GM10248 (cell line): ENCODE results near the gene ZC3HAV1L.
"Not testable (repeated sequence)": the region's sequence is repeated elsewhere in the genome, so short reads cannot be mapped to it uniquely, and the experiment has no call there.

Source experiments
- CTCF ChIA-PET: fragments of 300-600 bp; sonication (Branson Sonifier 250); formaldehyde crosslinking; extraction: SDS; loops from one replicate; lab custom pipeline; 2021; ENCODE audit warnings: antibody characterized with exemption; lab: Yijun Ruan, JAX
- POLR2A ChIA-PET: fragments of 350-650 bp; sonication (Branson Sonifier 250); formaldehyde crosslinking; extraction: SDS; loops from one replicate; lab custom pipeline; 2020; ENCODE audit warnings: antibody characterized with exemption; lab: Yijun Ruan, JAX
- DNase-seq: peaks from one replicate; pipeline ENCODE4 v3.0.0; 2012; ENCODE audit errors: extremely low spot score
- TF ChIP-seq, protein P1 (sequence below): IDR thresholded peaks from 2 replicates; pipeline ENCODE4 v1.5.1; 2012; ENCODE audit warnings: mild to moderate bottlenecking, low read depth; ENCODE audit errors: extremely low read depth, missing control alignments, control extremely low read depth

Gene ZC3HAV1L

DNA sequence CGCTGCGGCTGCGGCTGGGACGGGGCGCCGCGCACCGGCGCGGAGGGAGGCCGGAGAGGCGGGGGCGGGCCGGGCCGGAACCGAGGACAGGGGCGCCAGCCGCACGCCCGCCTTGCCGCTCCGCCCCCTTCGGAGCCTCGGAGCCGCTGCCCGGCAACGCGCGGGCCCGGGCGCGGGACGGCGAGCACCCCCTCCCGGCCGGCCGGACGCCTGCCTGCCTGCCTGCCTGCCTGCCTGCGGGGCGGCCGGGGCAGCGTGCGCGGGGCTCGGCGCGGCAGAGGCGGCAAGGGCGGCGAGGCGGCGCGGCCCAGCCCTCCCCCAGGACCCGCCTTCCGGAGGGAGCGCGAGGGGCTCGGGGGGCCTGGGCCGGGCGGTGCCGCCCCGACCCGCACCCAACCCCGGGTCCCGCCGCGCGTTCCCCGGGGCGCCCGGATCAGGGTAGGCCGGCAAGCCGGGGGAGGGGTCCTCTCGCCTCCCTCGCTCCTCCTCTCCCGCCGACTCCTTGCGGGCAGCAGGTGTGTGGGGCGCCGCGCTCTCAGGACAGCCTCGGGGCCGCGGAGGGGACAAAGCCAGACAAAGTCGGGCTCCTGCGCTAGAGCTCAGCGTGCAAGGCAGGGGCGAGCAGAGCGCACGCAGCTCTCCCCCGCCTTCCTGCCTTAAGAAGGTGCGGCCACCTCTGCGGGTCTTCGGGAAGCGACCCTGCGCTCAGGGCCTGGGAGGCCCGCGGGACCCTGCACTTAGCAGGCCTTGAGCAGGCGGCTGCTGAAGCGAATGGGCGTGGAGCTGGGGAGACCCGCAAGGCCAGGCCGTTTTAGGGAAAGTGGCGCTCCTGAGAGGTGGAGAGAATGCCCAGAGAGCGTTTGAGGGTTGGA, 54.3 kb downstream of the ZC3HAV1L start, which contains the start of gene KIAA1549:
Gene KIAA1549 (minus strand): TSS at position 58 of the 872 bp plus-strand sequence. CDS start 120 bp downstream, outside the sequence.
- DNase-seq = peak; percentile 91
- TF ChIP-seq, protein P1, sequence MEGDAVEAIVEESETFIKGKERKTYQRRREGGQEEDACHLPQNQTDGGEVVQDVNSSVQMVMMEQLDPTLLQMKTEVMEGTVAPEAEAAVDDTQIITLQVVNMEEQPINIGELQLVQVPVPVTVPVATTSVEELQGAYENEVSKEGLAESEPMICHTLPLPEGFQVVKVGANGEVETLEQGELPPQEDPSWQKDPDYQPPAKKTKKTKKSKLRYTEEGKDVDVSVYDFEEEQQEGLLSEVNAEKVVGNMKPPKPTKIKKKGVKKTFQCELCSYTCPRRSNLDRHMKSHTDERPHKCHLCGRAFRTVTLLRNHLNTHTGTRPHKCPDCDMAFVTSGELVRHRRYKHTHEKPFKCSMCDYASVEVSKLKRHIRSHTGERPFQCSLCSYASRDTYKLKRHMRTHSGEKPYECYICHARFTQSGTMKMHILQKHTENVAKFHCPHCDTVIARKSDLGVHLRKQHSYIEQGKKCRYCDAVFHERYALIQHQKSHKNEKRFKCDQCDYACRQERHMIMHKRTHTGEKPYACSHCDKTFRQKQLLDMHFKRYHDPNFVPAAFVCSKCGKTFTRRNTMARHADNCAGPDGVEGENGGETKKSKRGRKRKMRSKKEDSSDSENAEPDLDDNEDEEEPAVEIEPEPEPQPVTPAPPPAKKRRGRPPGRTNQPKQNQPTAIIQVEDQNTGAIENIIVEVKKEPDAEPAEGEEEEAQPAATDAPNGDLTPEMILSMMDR = peak; percentile 84
- CTCF ChIA-PET = interaction anchor here (0.7 to 1.1 kb wide), 3 partner anchors 53 to 95 kb away, joined by 3 to 4 read pairs (median 4); no protein-coding TSS in a partner anchor
- POLR2A ChIA-PET = no interaction called here

DNA sequence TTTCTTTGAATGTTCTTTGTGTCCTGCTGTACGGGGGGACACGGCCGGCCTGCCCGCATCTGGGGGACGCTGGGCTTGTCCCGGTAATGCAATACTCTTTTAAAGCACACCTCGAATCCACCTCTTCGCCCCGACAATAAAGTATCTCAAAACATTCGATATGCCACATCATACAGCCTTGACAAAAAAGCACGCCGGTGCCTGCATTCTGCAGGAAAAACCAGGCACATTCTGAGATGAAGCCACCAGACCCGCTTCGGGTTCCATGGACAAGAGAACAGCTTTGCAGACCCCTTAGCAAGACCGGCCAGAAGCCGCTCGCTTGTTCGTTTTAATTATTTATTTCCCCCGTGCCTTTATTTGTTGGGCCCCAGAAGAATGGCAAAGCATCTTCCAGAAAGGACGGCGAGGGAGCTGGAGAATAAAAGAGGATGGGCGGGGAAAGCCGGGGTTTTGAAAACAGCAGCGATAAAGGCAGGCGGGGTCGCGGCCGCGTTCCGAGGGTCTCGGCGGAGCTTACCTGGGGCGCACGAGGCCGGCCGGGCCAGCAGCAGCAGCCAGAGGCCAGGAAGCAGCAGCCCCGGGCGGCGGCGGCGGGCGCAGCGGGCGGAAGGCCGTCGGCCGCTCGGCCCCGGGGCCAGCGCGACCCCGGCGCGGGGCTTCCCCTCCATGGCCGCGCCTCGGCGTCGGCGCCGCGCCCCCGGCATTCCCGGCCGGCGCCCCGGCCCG, 55.1 kb downstream of the ZC3HAV1L start:
- DNase-seq = no peak
- TF ChIP-seq, protein P1 = no peak
- CTCF ChIA-PET = interaction anchor here (1.0 to 3.4 kb wide), 2 partner anchors 36 to 94 kb away, joined by 4 to 9 read pairs; no protein-coding TSS in a partner anchor
- POLR2A ChIA-PET = no interaction called here

DNA sequence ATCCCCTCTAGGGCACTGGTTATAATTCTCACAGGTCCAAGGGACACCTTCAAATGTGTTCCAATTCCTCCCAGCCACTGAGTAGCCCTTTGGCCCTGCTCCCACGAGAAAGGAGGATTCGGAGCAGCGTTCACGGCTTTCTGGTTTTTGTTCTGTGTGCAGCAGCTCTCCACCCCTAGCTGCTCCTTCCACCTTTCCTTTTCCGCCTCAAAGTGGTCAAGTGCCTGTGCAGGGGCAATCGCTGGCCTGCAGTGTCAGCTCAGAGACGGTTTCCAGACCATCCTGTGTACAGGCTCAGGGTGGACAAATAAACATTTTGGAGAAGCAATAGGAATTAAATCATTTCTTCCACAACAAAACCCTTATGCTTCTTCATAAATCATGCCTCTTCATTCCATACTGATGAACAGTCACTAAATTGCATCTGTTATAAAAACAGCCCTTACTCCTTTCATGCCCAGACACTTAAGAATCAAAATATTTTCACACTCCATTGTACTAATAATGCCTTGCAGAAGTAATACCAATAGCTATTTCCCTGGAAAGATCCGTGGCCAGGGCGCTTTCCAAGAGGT, 55.8 kb downstream of the ZC3HAV1L start:
- POLR2A ChIA-PET = no interaction called here
- DNase-seq = no peak
- TF ChIP-seq, protein P1 = no peak
- CTCF ChIA-PET = interaction anchor here (1.0 to 3.4 kb wide), 2 partner anchors 37 to 94 kb away, joined by 4 to 9 read pairs; no protein-coding TSS in a partner anchor

DNA sequence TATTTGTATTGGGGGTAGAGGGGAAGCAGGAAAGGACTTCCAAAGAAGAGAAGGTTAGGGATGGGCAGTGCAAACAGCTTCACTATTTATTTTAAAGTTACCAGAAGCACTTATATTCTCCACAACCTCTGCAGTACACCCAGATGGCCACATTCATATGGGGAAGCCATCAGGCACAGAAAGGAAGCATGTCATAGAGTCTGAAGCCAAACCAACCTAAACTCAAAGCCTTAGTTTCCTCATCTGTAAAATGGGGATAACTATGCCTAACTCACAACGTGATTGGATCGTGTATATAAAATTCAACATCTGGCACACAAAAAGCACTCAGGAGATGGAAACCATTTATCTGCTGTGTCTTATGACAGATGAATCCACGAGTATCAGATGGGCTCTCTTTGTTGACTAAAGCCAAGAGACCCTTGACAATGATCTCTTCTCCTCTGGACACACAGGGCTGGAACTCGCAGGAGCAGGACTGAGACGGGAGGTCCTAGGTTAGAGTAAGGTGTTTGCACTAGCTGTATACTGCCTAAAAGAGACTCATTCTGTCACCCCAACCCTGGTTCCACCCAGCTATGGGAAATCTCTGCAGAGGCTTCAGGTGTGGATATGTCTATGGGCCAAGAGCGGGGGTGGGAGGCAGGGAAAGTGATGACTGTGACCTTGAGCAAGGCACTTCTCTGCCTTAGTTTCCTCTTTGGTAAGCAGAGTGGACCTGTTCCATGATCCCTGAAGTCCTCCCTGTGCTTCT, 56.4 kb downstream of the ZC3HAV1L start:
- ChIA-PET POLR2A (no interaction called here), CTCF (interaction anchor here (1.2 to 3.4 kb wide), 3 partner anchors 26 to 93 kb away, joined by 3 to 9 read pairs (median 3); no protein-coding TSS in a partner anchor)
- TF ChIP-seq, protein P1 = no peak
- no peak for DNase-seq

DNA sequence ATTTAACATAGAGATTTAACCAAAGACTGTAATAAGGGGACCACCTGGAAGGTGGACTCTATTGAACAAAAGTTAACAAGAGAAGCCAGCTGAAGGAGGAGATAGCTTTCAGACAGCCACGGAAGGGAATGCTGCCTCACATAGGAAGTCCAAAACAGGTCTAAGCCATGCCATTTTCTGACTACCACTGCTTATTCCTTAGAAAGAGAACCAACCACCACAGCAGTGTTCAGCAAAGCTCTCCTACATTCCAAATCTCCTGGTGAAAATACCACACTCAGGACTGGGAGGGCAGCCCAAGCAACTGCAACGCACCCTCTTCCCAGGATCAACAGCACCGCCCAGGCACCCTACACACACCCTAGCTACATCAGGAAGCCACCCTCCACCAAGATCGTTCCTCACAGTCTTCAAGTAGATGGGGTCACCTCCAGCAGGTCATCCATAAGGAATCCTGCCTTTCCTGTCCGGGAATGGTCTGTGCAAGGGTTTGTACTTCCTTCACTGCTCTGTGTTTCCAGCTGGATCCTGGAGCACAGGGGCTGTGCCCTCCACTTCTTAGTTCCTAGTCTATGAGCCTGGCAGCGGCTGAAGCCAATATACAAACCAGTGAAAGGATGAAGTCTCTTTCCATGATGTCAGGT, 57.2 kb downstream of the ZC3HAV1L start:
- CTCF ChIA-PET = interaction anchor here (1.2 to 3.4 kb wide), 3 partner anchors 25 to 92 kb away, joined by 3 to 9 read pairs (median 3); no protein-coding TSS in a partner anchor
- POLR2A ChIA-PET = no interaction called here
- TF ChIP-seq, protein P1 = no peak
- DNase-seq = no peak

DNA sequence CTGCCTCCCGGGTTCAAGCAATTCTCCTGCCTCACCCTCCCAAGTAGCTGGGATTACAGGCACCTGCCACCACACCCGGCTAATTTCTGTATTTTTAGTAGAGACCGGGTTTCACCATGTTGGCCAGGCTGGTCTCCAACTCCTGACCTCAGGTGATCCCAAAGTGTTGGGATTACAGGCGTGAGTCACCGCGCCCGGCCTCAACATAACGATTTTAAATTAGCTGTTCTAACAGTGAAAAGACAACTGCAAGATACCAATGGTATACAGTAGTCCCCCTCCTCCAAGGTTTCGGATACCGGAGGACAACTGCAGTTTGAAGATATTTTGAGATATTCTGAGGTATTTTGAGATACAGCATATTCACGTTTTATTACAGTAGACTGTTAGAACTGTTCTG, 59.7 kb downstream of the ZC3HAV1L start:
- POLR2A ChIA-PET, CTCF ChIA-PET, DNase-seq: not testable (repeated sequence)
